GM12878 (cell line): ENCODE measurements around the gene DACH1. TPM values are rescaled to one million over a fixed set of nuclear protein-coding genes. Genes with fewer than 3 reads are reported as not detected.

ENCODE experiments used
- ATAC-seq: fragments of 200-7000 bp; cut with Tn5 transposase; 3 replicates; pipeline ENCODE4 v1.9.1; 2020; ENCODE audit warnings: mild to moderate bottlenecking, moderate library complexity
- BruUV-seq: library from RNA; stranded (reverse); fragments of 400-500 nt; replicated peaks from 2 replicates; lab custom pipeline; 2021; lab: Mats Ljungman, UMichigan
- CTCF ChIA-PET: fragments of 300-600 bp; sonication (Branson Sonifier 250); formaldehyde crosslinking; extraction: SDS; loops from one replicate; lab custom pipeline; 2021; ENCODE audit warnings: inconsistent platforms; lab: Yijun Ruan, JAX
- POLR2A ChIA-PET: fragments of 350-600 bp; formaldehyde crosslinking; extraction: SDS; loops from one replicate; lab custom pipeline; 2021; ENCODE audit warnings: inconsistent platforms; lab: Charles Lee
- RAD21 ChIA-PET: fragments of 300-600 bp; sonication (Branson Sonifier 250); formaldehyde crosslinking; loops from one replicate; lab custom pipeline; 2023; ENCODE audit warnings: antibody characterized with exemption; ENCODE audit not compliant: unreplicated experiment; lab: Charles Lee
- SMC1A ChIA-PET: fragments of 300-600 bp; sonication (Branson Sonifier 250); formaldehyde crosslinking; loops from one replicate; lab custom pipeline; 2023; ENCODE audit not compliant: unreplicated experiment, uncharacterized antibody; lab: Charles Lee
- DNase-seq: peaks from one replicate; pipeline ENCODE4 v3.0.0-alpha.2; 2011; ENCODE audit warnings: low read depth, low spot score
- FAIRE-seq: peaks from 3 replicates; lab custom pipeline; 2011; peaks lifted over from hg19 to GRCh38; lab: Jason Lieb, UNC
- H2AFZ ChIP-seq: 2 replicates; pipeline ENCODE4 v1.6.0; 2011; ENCODE audit warnings: low read depth, low read length, control low read depth; ENCODE audit not compliant: control insufficient read depth
- H3K27ac ChIP-seq: 2 replicates; pipeline ENCODE4 v1.5.1; 2011; ENCODE audit warnings: control low read depth; ENCODE audit not compliant: control insufficient read depth, insufficient read depth
- H3K27me3 ChIP-seq, 2 experiments: replicated peaks in 1 of 2; 2 replicates each; pipeline versions ENCODE4 v1.6.0 to v1.6.1; 2011; ENCODE audit warnings: low read length in 1 of 2; ENCODE audit not compliant: control insufficient read depth in 2 of 2, insufficient read depth in 2 of 2
- H3K36me3 ChIP-seq, 2 experiments: 2 replicates each; pipeline ENCODE4 v1.5.1; 2011; ENCODE audit warnings: low read length in 1 of 2; ENCODE audit not compliant: control insufficient read depth in 2 of 2, insufficient read depth in 2 of 2
- H3K4me1 ChIP-seq: 2 replicates; pipeline ENCODE4 v1.6.1; 2011; ENCODE audit warnings: mild to moderate bottlenecking, low read length, moderate library complexity, mixed read lengths; ENCODE audit not compliant: control insufficient read depth, insufficient read depth
- H3K4me2 ChIP-seq: 2 replicates; pipeline ENCODE4 v1.6.0; 2011; ENCODE audit warnings: control low read depth; ENCODE audit not compliant: control insufficient read depth, insufficient read depth
- H3K4me3 ChIP-seq: fragments of 200-600 bp; sonication (generic); 2 replicates; pipeline ENCODE4 v1.5.1; 2016
- H3K79me2 ChIP-seq: 2 replicates; pipeline ENCODE4 v1.6.0; 2011; ENCODE audit warnings: low read length; ENCODE audit not compliant: control insufficient read depth, insufficient read depth
- H3K9ac ChIP-seq: 2 replicates; pipeline ENCODE4 v1.8.0; 2011; ENCODE audit warnings: low read length, control low read depth, mixed read lengths; ENCODE audit not compliant: control insufficient read depth, insufficient read depth
- H3K9me3 ChIP-seq: replicated peaks from 3 replicates; pipeline ENCODE4 v1.5.1; 2011; ENCODE audit warnings: mild to moderate bottlenecking, low read length; ENCODE audit not compliant: control insufficient read depth, insufficient read depth
- H4K20me1 ChIP-seq: 2 replicates; pipeline ENCODE4 v1.6.0; 2011; ENCODE audit not compliant: control insufficient read depth, insufficient read depth
- CBX3 ChIP-seq: fragments of 200-600 bp; sonication (generic); IDR thresholded peaks from 2 replicates; pipeline ENCODE4 v1.6.1; 2016; ENCODE audit warnings: low read depth, borderline replicate concordance
- CBX5 ChIP-seq: sonication (generic); IDR thresholded peaks from 2 replicates; pipeline ENCODE4 v1.6.1; 2016; ENCODE audit warnings: low read depth, moderate library complexity, mild to moderate bottlenecking, inconsistent platforms
- CHD4 ChIP-seq: fragments of 200-600 bp; sonication (generic); IDR thresholded peaks from 2 replicates; pipeline ENCODE4 v1.6.1; 2016; ENCODE audit warnings: mild to moderate bottlenecking
- EP300 ChIP-seq, 2 experiments: fragments of 150-350 bp in 1 of 2; IDR thresholded peaks; 2 replicates each; pipeline ENCODE4 v1.6.1; 2011 to 2012; ENCODE audit warnings: low read depth in 2 of 2, low read length in 2 of 2, borderline replicate concordance in 1 of 2, improper control_type of control experiment in 1 of 2, inconsistent platforms in 1 of 2; ENCODE audit not compliant: control insufficient read depth in 1 of 2
- HDAC6 ChIP-seq: fragments of 200-600 bp; sonication (generic); IDR thresholded peaks from one replicate; pipeline ENCODE4 v1.8.0; 2017; ENCODE audit warnings: antibody characterized with exemption; ENCODE audit not compliant: unreplicated experiment
- HSF1 ChIP-seq: fragments of 150-350 bp; IDR thresholded peaks from 2 replicates; pipeline ENCODE4 v1.6.1; 2014; ENCODE audit warnings: mild to moderate bottlenecking, low read depth, low read length
- RB1 ChIP-seq: fragments of 450-650 bp; formaldehyde crosslinking; IDR thresholded peaks from 2 replicates; pipeline ENCODE4 v1.6.1; 2017; ENCODE audit warnings: mild to moderate bottlenecking, borderline replicate concordance
- SREBF1 ChIP-seq: IDR thresholded peaks from 2 replicates; pipeline ENCODE4 v1.6.1; 2012; ENCODE audit warnings: mild to moderate bottlenecking, low read length
- WRNIP1 ChIP-seq: IDR thresholded peaks from 2 replicates; pipeline ENCODE4 v1.6.1; 2011; ENCODE audit warnings: low read depth, low read length, improper control_type of control experiment, borderline replicate concordance
- ZBTB4 ChIP-seq: fragments of 450-650 bp; formaldehyde crosslinking; IDR thresholded peaks from 2 replicates; pipeline ENCODE4 v1.4.0; 2022; ENCODE audit warnings: mild to moderate bottlenecking, moderate library complexity
- ZNF274 ChIP-seq: IDR thresholded peaks from one replicate; pipeline ENCODE4 v1.8.0; 2011; ENCODE audit not compliant: insufficient read length, insufficient read depth
- WGBS: methylation state at CpG from one replicate; pipeline ENCODE4 v1.1.6; 2016; ENCODE audit warnings: low lambda C conversion rate; ENCODE audit not compliant: insufficient replicate concordance, insufficient coverage; ENCODE audit errors: missing lambda C conversion rate; 5-methylcytosine and 5-hydroxymethylcytosine counted together
- in situ Hi-C: fragments of 300-500 bp; cut with MboI; formaldehyde crosslinking; loops from 9 replicates; pipeline ENCODE4 v1.14.3; 2018; ENCODE audit warnings: mixed read lengths
- intact Hi-C: fragments of 100-400 bp; cut with micrococcal nuclease; formaldehyde crosslinking; loops from one replicate; pipeline ENCODE4 v1.14.2; 2022; ENCODE audit not compliant: unreplicated experiment
- polyA plus RNA-seq, 11 experiments: library from polyadenylated mRNA; depleted of rRNA in 4 of 11; unstranded in 6 of 11; stranded (reverse) in 5 of 11; fragments of >200 nt; fragmentation: Nextera tagmentation in 4 of 11; fragmentation: Illumina TruSeq in 1 of 11; extraction: Ambion mirVana in 4 of 11; extraction: Trizol in 1 of 11; gene quantifications; 1 replicate in 1 of 11; 2 replicates in 10 of 11; pipeline versions ENCODE4 v1.2.1 to v1.2.3, GENCODE V29; 2011 to 2016; ENCODE audit warnings: inconsistent platforms in 2 of 11, missing spikeins in 2 of 11, low read depth in 1 of 11
- total RNA-seq, 4 experiments: library from RNA; depleted of rRNA in 3 of 4; stranded (reverse); fragments of >200 nt in 3 of 4; fragmentation: Illumina TruSeq in 1 of 4; extraction: Trizol in 1 of 4; gene quantifications; 2 replicates each; pipeline versions ENCODE4 v1.2.1 to v1.2.3, GENCODE V29; 2013 to 2021

DACH1 gene
- total and polyA plus RNA-seq, 10 of the 15 experiments (the other 5 are each of a cell fraction or from before 2014, with no cell fraction given), result 0.05 TPM; not detected in 9

GRCh38 chr13:71644579-71644978 is 222.4 kb downstream of the DACH1 start:
- Histone ChIP-seq H3K36me3 (no peaks in the 10 kb centered on the region), H3K4me2 (no peak overlapping the region), H3K27me3 (no peaks in the 10 kb centered on the region), H3K9ac (no peak overlapping the region), H3K9me3 (no peaks in the 10 kb centered on the region), H3K4me3 (no peak overlapping the region), H3K27ac (no peak overlapping the region), H2AFZ (no peak overlapping the region), H4K20me1 (no peaks in the 10 kb centered on the region), H3K79me2 (no peaks in the 10 kb centered on the region), H3K4me1 (no peaks in the 10 kb centered on the region)
- TF ChIP-seq HSF1 (no peak), ZBTB4 (no peak), EP300 (IDR thresholded peaks at IDR 0.05; ENCODE audit: borderline replicate concordance in 1 of 2, control insufficient read depth in 1 of 2, low read depth in 2 of 2, low read length in 2 of 2) (no peak), HDAC6 (no peak), CHD4 (no peak), ZNF274 (no peak), SREBF1 (no peak), WRNIP1 (no peak), CBX5 (no peak), CBX3 (no peak), RB1 (no peak)
- ChIA-PET POLR2A (no interaction called here), RAD21 (no interaction called here), SMC1A (no interaction called here), CTCF (no interaction called here)
- in situ Hi-C loops (no loop called here), intact Hi-C loops (no loop called here)
- WGBS, result 38% methylated on average over 1 of the region's 1 CpG
- FAIRE-seq, result no peak
- no TSS peak for BruUV-seq
- no peak for DNase-seq
- ATAC-seq, result no peak
